ENCODE data around the gene CAMTA1.

DNA sequence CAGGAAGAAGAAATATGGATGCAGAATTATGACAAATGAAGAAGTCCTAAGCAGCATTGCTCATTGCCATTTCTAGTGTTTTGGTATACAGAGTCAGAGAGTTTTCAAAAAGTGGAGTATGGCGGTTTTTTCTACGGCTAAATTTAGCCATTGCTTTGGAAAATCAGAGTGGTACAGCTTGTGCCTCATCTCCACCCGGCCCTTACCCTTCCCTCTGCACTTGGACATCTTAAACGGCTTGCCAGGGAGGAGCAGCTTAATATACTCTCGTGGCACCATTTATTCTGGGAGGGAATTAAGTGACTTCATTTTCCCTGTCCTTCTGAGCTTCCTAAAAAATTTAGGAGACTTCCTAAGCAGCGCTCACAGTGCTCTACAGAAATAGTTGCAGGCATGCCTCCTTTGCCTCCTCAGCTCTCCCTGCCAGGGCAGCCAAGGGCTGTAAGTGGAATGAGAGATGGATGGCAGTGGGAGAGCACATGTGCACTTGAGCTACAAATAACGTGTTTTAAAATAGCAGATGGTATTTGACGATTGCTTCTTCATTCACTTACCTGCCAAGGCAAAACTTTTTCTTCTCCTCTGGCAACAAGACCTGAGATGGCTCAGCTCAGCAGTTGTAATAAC lies 934.3 kb downstream of the CAMTA1 start:
- TF ChIP-seq, protein P1, sequence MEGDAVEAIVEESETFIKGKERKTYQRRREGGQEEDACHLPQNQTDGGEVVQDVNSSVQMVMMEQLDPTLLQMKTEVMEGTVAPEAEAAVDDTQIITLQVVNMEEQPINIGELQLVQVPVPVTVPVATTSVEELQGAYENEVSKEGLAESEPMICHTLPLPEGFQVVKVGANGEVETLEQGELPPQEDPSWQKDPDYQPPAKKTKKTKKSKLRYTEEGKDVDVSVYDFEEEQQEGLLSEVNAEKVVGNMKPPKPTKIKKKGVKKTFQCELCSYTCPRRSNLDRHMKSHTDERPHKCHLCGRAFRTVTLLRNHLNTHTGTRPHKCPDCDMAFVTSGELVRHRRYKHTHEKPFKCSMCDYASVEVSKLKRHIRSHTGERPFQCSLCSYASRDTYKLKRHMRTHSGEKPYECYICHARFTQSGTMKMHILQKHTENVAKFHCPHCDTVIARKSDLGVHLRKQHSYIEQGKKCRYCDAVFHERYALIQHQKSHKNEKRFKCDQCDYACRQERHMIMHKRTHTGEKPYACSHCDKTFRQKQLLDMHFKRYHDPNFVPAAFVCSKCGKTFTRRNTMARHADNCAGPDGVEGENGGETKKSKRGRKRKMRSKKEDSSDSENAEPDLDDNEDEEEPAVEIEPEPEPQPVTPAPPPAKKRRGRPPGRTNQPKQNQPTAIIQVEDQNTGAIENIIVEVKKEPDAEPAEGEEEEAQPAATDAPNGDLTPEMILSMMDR (IDR thresholded peaks at IDR 0.05): no peak
- no peak for TF ChIP-seq EZH2 (IDR thresholded peaks at IDR 0.05)

Measured in neural progenitor cell (in vitro differentiated cells).